GM18873 (cell line): ENCODE results near the gene FGD4.

ENCODE experiments used
- ATAC-seq: cut with Tn5 transposase; IDR thresholded peaks from one replicate; pipeline ENCODE4 v1.9.1; 2021; ENCODE audit warnings: mild to moderate bottlenecking, moderate library complexity, moderate number of reproducible peaks; ENCODE audit not compliant: unreplicated experiment, low FRiP score

The FGD4 gene

GRCh38 chr12:32402170-32402569, 2.8 kb downstream of the FGD4 start:
- no peak for ATAC-seq

GRCh38 chr12:32402946-32403345, 3.6 kb downstream of the FGD4 start:
- ATAC-seq, result no peak

GRCh38 chr12:32407795-32408194, 8.4 kb downstream of the FGD4 start:
- ATAC-seq, result no peak

DNA sequence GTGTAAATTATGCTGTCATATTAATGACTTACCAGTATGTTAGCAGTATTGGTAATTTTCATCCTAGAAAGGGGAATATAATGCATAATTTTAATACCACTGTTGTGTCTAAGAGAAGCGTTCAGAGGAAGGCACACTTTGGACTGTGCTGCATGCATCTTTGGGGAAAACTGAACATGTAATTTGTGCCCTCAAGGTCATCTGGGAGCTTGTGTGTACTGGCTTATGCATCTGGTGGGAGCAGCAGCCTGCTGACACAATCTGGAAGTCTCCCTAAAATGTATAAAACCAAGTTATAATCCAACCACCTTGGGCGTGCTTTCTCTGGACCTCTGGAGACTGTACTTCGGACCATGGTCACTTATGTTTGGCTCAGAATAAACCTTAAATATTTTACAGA, 14.1 kb downstream of the FGD4 start:
- ATAC-seq, result no peak

DNA sequence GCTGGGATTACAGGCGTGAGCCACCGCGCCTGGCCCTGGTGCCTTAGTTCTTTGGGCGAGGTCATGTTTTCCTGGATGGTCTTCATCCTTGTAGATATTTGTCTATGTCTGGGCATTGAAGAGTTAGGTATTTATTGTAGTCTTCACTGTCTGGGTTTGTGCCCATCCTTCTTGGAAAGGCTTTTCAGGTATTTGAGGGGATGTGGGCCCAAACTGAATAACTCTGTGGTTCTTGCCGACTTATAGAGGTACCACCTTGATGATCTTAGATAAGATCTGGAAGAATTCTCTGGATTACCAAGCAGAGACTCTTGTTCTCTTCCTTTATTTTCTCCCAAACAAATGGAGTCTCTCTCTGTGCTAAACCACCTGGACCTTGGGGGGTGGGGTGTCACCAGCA, 18.9 kb downstream of the FGD4 start:
- no peak for ATAC-seq

DNA sequence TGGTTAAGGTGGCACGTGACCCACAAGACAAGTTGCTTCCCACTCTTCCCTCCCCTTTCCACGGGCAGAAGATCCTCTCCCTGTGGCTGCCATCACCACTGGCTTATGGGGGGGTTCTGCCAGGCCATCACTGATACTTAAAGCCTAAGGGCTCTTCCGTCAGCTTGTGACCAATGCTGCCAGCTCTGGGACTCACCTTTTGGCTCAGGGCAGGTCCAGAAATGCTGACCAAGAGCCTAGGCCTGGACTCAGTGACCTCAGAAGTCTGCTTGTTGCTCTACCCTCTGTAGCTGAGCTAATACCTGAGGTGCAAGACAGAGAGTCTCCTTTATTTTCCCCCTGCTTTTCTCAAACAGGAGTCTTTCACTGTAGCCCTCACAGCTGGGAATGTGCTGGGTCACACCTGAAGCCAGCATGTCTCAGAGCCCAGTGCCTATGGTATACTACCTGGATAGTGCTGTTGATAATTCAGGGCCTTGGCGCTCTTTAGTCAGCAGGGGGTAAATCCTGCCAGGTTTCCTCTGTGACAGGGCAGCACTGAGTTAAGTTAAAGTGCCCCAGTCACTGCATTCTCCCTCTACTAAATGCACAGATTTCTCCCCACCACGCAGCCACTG, 19.7 kb downstream of the FGD4 start:
- no peak for ATAC-seq

DNA sequence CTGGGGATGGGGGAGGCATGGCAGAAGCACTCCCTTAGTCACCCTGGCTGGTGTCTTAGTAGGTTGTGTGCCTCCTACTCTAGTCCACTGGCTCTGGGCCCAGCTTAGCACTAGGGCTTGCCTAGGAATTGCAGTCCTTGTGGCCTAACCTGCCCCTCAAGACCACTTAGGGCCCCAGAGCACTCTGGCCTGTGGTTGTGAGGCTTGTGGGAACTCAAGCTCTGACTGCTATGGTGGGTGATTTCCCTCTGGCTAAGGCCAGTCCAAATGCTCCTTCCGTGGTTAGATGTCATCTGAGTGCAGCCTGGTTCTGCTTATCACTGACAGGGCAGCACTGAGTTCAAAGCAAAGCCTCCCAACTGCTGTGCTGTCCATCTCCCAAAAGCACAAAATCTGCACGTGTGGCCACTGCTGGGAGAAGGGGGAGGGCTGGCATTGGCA, 20.2 kb downstream of the FGD4 start:
- ATAC-seq, result no peak

DNA sequence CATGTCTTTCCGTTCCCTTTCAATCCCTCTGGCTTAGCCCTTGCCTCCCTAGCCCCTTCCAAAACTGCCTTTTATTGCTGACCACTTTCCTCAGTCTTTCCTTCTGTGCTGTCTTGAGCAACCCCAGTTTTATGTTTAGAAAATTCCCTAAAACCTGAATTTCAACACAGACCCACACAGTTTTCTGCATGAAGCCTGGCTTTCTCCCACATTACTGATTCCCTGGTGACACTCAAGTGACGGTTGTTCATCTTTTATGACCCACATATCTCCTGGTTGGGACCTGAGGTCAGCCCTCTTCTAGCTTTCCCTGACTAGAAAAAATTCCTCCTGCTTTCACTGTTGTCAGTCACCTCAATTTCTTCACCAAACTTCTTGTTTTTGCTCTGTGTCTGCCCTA, 21.0 kb downstream of the FGD4 start:
- no peak for ATAC-seq

GRCh38 chr12:32423559-32423958, 24.2 kb downstream of the FGD4 start:
- ATAC-seq, result no peak

DNA sequence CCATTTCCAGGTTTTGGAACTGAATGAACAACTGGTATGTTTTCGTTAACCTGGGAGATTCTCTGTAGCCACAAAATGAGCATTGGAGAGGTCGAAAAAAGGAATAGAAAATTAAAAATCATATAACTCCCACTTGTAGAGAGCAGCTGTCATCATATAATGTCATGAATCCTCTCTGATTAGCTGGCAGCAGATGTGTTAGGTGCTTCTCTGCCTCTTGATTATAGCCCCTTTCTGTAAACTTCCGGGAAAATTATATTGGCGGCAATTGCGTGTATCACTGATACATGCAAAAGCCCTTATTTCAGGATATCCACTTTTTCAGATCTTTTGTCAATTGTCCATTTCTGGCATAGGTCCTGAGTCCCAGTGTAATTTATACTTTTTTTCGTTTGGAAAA, 31.7 kb downstream of the FGD4 start:
- ATAC-seq, result no peak

- ATAC-seq, result no peak
Observed at GRCh38 chr12:32435921-32436705, 36.8 kb downstream of the FGD4 start.

DNA sequence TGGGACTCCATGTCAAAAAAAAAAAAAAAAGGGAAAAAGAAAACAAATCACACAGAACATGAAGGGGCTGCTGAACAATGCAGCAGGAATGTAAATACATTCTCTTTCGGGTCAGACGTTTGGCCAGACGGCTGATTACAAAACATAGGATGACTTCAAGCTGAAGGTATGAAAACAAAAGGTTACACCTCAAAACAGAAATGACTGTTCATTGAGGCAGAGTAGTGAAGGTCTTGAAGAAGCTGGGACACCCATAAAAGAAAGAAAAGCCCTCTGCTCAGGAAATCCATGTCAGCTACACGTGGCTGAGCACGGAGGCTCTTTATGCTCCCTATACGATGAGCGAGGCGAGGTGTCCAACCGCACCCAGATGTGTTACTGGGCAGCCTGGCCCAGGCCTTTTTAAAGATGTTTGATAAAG, 37.7 kb downstream of the FGD4 start:
- no peak for ATAC-seq

DNA sequence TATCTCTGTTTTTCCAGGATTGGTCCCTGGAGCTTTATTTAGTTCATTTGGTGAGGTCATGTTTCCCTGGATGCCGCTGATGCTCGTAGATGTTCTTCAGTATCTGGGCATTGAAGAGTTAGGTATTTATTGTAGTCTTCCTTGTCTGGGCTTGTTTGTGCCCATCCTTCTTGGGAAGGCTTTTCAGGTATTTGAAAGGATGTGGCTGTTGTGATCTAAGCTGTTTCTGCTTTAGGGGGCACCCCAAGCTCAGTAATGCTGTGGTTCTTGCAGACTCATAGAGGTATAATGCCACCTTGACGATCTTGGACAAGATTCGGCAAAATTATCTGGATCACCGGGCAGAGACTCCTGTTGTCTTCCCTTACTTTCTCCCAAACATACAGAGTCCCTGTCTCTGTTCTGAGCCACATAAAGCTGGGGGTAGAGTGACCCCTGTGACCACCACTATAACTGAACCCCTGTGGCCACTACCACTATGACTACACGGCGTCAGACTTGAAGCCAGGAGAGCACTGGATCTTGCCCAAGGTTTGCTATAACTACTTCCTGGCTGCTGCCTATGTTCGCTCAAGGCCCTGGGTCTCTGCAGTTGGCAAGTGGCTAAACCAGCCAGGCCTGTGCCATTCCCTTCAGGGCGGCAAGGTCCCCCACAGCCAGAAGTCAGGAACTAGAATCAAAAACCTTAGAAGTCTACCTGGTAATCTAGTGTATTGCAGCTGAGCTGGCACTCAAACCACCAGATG, 40.9 kb downstream of the FGD4 start:
- no peak for ATAC-seq

DNA sequence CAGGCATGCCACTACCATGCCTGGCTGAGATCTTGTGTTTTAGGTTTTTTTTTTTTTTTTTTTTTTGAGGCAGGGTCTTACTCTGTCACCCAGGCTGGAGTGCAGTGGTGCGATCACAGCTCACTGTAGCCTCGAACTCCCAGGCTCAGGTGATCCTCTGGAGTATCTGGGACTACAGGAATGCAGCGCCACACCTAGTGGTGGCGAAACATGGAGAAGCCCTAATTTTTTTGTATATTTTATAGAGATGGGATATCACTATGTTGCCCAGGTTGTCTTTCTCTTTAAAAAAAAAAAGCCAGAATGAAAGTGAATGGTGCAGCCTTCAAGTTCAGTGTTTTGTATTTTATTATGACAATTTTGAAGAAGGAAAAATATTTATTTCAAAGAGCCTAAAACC, 44.1 kb downstream of the FGD4 start:
- ATAC-seq, result no peak

- no peak for ATAC-seq
Observed at GRCh38 chr12:32444895-32445294, 45.5 kb downstream of the FGD4 start.

- ATAC-seq, result no peak
Observed at GRCh38 chr12:32445356-32445755, 46.0 kb downstream of the FGD4 start.

GRCh38 chr12:32446316-32447119, 47.2 kb downstream of the FGD4 start:
- no peak for ATAC-seq

- no peak for ATAC-seq
Observed at GRCh38 chr12:32448586-32448985, 49.2 kb downstream of the FGD4 start.

DNA sequence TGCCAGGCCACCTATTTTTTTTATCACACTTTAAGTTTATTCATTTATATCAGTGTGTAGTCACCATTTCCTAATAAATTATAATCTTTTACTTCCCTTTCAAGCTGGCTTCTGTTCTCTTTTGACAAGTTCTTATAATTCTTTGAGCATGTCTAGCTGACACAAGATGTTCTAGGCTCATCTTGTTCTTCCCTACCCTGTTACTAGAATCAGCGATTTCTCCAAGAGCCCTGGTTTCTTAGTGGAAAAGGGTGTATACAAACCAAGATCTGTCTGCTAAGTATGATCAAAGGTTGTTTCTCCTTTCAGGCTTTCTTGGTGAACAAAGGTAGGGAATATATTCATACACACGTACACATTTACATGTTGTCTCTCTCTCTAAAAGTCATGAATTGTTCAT, 51.0 kb downstream of the FGD4 start:
- ATAC-seq, result no peak

DNA sequence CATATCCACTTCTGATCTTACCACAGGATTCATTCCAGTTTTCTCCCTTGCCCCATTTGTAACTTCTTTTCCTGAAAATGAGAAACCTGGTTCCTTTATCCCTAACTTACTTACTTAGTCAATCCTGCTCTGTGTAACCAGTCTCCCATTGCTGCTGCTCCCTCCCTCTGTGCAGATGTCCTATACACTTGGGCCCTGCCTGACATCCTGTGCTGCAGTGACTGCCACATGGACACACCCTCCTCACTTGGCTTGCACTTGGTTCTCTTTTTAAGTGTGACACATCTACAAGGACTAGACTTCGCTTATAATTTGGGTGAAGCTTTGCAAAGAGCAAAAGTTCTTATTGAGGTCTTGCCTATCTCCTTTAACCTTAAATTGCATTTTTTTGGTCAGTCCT, 51.4 kb downstream of the FGD4 start:
- no peak for ATAC-seq

DNA sequence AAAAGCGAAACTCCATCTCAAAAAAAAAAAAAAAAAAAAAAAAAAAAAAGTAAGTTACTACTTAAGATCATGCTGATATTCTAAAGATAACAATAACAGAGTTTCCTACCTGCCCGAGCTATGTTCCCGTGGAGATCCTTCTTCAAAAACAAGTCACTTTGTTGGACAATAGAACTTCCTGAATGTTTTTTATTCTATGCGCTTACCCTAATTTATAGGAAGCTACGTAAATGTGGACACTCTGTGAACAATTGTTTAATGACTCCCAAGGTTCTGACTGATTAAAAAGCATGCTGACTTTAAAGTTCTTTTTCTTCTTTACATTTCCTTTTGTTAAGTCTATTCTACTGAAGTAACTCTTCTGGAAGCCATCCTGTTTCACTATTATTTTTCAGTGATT, 52.5 kb downstream of the FGD4 start:
- ATAC-seq, result no peak
